ENCODE measurements around the gene AGTRAP. TPM values are rescaled to one million over a fixed set of nuclear protein-coding genes. Genes with fewer than 3 reads are reported as not detected.
A peak's percentile ranks its signal among the peaks of the same experiment; 100 is the strongest.

Gene AGTRAP
- total RNA-seq, 1 donor from 2014 or later = 38.6 TPM

DNA sequence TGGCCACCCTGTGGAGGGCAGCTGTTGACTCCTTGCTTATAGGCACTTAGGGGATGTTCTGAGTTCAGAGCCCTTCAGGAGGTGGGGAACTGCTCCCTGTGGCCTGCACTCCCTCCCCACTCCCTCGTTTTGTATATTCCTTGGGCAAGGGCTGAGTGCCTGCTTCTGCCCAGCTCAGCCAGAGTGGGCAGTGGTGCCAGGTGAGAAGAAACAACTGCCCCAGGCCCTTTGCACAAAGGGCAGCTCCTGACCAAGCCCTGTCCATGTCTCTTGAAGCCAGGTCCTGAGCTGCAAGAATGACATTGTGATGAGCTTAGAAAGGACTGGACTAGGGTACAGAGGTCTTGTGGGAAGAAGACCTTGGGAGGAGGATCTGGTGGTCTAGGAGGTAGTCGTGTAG lies 2.2 kb downstream of the AGTRAP start:
- Mint-ChIP-seq H3K27me3 (no peaks in the 10 kb centered on the region), H3K4me1 (ENCODE audit: unreplicated experiment) (peaks cover 28% of the 10 kb centered on the region), H3K4me3 (peak overlapping the region; percentile 51), H3K36me3 (no peaks in the 10 kb centered on the region), H3K27ac (no peak overlapping the region), H3K9me3 (no peaks in the 10 kb centered on the region)
- TF ChIP-seq, protein P1, sequence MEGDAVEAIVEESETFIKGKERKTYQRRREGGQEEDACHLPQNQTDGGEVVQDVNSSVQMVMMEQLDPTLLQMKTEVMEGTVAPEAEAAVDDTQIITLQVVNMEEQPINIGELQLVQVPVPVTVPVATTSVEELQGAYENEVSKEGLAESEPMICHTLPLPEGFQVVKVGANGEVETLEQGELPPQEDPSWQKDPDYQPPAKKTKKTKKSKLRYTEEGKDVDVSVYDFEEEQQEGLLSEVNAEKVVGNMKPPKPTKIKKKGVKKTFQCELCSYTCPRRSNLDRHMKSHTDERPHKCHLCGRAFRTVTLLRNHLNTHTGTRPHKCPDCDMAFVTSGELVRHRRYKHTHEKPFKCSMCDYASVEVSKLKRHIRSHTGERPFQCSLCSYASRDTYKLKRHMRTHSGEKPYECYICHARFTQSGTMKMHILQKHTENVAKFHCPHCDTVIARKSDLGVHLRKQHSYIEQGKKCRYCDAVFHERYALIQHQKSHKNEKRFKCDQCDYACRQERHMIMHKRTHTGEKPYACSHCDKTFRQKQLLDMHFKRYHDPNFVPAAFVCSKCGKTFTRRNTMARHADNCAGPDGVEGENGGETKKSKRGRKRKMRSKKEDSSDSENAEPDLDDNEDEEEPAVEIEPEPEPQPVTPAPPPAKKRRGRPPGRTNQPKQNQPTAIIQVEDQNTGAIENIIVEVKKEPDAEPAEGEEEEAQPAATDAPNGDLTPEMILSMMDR (conservative IDR thresholded peaks at IDR 0.05) = no peak
- no peak for DNase-seq (ENCODE audit: extremely low spot score, unreplicated experiment)

DNA sequence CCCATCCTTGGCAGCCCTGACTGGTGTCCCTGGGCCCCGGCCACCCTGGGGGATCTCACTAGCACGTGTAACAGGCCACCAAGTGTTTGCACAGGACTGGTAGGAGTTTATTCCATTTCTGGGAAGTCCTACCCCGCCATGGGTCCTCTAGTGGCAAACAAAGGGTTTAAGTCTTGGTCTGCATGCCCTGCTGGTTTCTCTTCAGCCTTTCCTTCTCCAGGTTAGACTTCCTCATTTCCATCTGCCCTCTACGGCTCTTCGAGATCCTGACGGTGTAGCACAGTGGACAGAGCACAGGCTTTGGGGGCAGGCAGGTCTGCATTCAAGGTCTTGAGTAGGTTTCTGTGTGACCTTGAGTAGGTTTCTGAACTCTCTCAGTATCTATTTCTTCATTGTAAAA lies 2.8 kb downstream of the AGTRAP start:
- TF ChIP-seq, protein P1 (conservative IDR thresholded peaks at IDR 0.05) = no peak
- Mint-ChIP-seq H3K27me3 (no peaks in the 10 kb centered on the region), H3K36me3 (no peaks in the 10 kb centered on the region), H3K27ac (no peak overlapping the region), H3K4me1 (ENCODE audit: unreplicated experiment) (peaks cover 28% of the 10 kb centered on the region), H3K9me3 (no peaks in the 10 kb centered on the region), H3K4me3 (peak overlapping the region; percentile 61)
- DNase-seq (ENCODE audit: extremely low spot score, unreplicated experiment) = no peak

DNA sequence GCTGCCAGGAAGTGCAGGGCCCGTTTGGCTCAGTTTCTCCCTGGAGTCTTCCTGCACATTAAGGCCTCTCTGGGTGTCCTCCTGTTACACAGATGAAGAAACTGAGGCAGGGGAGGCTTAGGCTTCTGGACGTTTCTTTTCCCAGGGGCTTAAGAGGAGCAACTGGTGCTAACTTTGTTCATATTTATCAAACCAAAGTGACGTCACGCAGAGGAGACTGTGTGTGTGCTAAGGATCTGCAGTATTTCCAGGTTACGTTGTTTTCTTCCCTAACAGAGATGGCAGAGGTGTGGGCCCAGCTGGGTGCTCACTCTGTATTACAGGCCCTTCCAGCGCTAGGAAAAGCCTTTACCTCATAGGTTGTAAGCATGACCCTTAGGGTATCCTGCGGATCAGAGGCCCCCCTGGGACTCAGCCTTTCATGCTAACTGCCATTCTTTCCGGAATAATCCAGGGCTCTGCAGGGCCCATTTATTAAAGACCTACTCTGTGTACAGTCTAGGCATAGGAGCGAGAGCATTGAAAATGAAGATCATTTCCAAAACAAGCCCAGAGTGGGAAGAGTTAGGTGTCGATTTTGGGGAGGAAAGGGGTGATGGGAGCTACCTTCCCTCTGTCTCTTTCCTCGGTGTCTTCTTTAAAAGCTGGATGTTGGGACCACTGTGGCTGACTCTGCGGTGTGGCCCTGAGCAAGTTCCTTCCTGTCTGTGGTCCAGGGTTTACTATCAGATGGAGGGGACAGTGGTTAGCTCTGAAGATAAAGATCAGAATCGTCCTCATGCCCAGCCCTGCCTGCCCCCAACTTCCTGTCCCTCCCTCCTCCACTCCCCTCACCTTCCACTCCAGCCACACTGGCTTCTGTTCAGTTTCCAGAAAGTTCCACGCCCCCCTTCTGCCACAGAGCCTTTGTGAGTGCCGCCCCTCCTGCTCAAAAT lies 4.6 kb downstream of the AGTRAP start:
- DNase-seq (ENCODE audit: extremely low spot score, unreplicated experiment) = no peak
- H3K9me3 Mint-ChIP-seq = no peaks in the 10 kb centered on the region
- no peaks in the 10 kb centered on the region for H3K27me3 Mint-ChIP-seq
- no peak overlapping the region for H3K27ac Mint-ChIP-seq
- H3K36me3 Mint-ChIP-seq = no peaks in the 10 kb centered on the region
- TF ChIP-seq, protein P1 (conservative IDR thresholded peaks at IDR 0.05) = no peak
- peaks cover 25% of the 10 kb centered on the region for H3K4me1 Mint-ChIP-seq (ENCODE audit: unreplicated experiment)
- no peak overlapping the region for H3K4me3 Mint-ChIP-seq

DNA sequence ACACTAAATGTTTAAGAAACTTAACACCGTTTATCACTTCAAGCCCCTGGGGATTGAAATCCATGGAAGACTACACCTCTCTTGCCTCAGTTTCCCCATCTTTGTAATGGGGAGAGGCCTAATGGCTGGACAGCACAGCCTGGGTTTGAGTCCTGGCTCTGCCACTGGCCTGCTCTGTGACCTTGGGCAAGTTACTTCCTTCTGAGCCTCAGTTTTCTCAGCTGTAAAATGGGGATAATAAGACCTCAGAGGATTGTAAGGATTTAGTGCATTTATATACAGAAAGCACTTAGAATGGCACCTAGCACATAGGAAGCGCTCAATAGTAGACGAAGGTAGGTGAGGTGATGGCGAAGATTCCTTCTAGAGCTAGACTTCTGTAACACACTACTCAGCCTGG lies 5.5 kb downstream of the AGTRAP start:
- Mint-ChIP-seq H3K36me3 (no peaks in the 10 kb centered on the region), H3K4me1 (ENCODE audit: unreplicated experiment) (peaks cover 24% of the 10 kb centered on the region), H3K4me3 (no peak overlapping the region), H3K27me3 (no peaks in the 10 kb centered on the region), H3K27ac (no peak overlapping the region), H3K9me3 (no peaks in the 10 kb centered on the region)
- DNase-seq (ENCODE audit: extremely low spot score, unreplicated experiment) = no peak
- TF ChIP-seq, protein P1 (conservative IDR thresholded peaks at IDR 0.05) = no peak

DNA sequence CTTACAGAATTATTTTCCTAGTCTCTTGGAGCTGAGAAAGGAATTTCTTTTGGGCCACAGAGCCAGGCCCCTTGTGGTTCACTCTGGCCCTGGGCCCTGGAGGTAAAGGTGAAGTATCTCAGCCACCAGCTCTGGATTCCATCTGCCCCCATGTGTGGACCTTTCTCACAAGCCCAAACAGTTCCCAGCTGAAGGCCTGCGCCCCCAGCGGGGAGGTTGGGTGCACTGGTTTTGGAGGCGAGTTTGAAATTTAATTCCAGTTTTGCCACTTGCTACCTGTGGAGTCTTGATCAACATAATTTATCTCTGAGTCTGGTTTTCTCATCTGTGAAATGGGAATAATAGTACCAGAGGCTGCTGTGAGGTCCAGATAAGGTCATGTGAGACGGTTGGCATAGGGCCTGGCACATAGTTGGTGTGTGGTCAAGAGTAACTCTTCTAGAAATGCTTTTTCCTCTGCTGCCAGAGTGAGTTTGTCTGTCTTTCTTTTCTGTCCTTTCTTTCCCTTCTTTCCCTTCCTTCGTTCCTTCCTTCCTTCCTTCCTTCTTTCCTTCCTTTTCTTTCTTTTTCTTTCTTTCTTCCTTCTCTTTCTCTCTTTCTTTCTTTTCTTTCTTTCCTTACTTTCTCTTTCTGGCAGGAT lies 6.1 kb downstream of the AGTRAP start:
- no peak for DNase-seq (ENCODE audit: extremely low spot score, unreplicated experiment)
- Mint-ChIP-seq H3K27me3 (no peaks in the 10 kb centered on the region), H3K4me3 (no peak overlapping the region), H3K4me1 (ENCODE audit: unreplicated experiment) (peaks cover 26% of the 10 kb centered on the region), H3K27ac (no peak overlapping the region), H3K9me3 (no peaks in the 10 kb centered on the region), H3K36me3 (peaks cover 3% of the 10 kb centered on the region)
- TF ChIP-seq, protein P1 (conservative IDR thresholded peaks at IDR 0.05) = no peak

Measured in type B pancreatic cell (in vitro differentiated cells).